ENCODE data around the gene CYP26B1. TPM values are rescaled to one million over a fixed set of nuclear protein-coding genes. Genes with fewer than 3 reads are reported as not detected.

Gene CYP26B1
- total and polyA plus RNA-seq, 3 donors from 2014 or later, result 31.6 to 86.2 (median 42.1) TPM

DNA sequence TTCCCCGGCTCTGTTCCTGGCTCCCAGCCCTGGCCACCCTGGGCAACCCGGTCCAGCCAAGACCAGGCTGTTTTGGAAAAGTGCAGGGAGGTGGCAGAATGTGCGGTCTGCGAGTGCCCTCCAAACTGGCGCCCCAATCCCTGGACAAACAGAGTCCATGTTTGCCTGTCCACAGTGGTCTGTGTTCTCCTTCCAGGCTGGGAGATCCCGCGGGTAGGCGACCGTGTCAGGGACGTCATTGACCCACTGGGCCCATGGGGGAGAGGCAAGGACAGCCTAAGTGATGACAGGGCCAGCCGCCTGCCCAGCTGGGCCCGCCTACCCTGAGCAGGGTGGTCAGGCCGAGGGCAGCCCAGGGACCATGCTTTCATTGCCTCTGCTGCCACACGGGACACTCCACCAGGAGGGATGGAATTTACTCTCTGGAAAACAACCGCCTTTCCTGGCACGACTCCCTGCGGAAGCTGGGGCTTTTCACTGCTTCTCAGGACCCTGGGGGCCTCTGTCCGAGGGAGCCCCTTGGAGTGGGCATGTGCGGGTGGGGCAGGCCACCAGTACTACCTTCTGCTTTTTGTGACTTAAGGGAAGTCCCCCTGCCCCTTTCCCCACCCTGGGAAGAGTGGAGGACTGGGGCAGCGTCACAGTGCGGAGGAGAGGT, 20.1 kb downstream of the CYP26B1 start:
- H3K27ac ChIP-seq, result no peak overlapping the region
- no peaks in the 10 kb centered on the region for H3K27me3 ChIP-seq
- peaks cover 11% of the 10 kb centered on the region for H3K4me1 ChIP-seq
- DNase-seq, result no peak
- H3K9me3 ChIP-seq, result no peaks in the 10 kb centered on the region
- H3K36me3 ChIP-seq (ENCODE audit: low read depth, missing control alignments), result no peaks in the 10 kb centered on the region
- intact Hi-C loops (cut with DNase I; ENCODE audit: low total_unique reads), result no loop called here
- TF ChIP-seq, protein P1, sequence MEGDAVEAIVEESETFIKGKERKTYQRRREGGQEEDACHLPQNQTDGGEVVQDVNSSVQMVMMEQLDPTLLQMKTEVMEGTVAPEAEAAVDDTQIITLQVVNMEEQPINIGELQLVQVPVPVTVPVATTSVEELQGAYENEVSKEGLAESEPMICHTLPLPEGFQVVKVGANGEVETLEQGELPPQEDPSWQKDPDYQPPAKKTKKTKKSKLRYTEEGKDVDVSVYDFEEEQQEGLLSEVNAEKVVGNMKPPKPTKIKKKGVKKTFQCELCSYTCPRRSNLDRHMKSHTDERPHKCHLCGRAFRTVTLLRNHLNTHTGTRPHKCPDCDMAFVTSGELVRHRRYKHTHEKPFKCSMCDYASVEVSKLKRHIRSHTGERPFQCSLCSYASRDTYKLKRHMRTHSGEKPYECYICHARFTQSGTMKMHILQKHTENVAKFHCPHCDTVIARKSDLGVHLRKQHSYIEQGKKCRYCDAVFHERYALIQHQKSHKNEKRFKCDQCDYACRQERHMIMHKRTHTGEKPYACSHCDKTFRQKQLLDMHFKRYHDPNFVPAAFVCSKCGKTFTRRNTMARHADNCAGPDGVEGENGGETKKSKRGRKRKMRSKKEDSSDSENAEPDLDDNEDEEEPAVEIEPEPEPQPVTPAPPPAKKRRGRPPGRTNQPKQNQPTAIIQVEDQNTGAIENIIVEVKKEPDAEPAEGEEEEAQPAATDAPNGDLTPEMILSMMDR (IDR thresholded peaks at IDR 0.05), result no peak
- no peak for TF ChIP-seq POLR2A (IDR thresholded peaks at IDR 0.05)
- WGBS, 2 donors, result 87 to 89% methylated on average over 9 to 21 of the region's 21 CpGs
- H3K4me3 ChIP-seq, result no peak overlapping the region

DNA sequence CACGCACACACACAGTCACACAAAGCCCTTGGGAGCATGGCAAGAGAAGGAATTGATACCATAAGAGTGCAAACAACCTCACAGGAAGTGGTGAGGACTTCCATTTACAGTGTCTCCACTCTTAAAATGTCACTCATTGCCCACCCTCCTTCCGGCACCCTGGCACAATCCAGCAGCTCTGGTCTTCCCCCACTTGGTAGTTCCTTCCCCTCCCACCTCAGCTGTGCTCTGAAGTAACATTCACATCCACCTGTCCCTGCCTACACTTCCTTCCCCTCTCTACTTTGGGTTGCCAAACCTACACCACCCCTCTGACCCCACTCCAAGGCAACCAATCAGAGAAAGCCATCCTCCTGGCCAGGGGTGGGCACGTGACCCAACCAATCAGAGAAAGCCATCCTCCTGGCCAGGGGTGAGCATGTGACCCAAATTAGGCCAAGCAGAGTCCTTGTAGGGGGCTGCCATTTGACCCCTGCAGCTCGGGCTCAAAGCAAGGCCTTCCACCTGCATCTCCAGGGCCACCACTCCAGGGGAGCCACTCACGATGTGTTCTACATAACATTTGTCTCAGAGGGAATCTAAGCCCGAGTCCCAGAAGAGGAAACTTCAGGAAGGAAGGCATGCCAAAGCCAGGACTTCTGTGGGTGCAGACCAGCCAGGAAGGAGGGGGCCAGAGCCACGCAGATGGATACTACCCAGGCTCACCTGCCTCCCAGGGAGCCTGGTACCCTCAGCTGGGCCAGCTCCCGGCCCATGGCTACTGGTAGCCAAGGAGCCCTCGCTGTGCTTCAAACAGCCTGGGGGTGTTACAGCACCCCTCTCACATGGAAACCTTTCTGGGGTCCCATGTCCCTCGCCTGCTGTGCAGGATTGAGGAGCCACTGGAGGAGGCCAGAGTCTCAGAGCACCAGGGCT, 21.2 kb downstream of the CYP26B1 start:
- DNase-seq, result no peak
- no peaks in the 10 kb centered on the region for H3K9me3 ChIP-seq
- peaks cover 10% of the 10 kb centered on the region for H3K4me1 ChIP-seq
- no peaks in the 10 kb centered on the region for H3K36me3 ChIP-seq (ENCODE audit: low read depth, missing control alignments)
- no peaks in the 10 kb centered on the region for H3K27me3 ChIP-seq
- TF ChIP-seq, protein P1 (IDR thresholded peaks at IDR 0.05), result no peak
- TF ChIP-seq POLR2A (IDR thresholded peaks at IDR 0.05), result no peak
- intact Hi-C loops (cut with DNase I; ENCODE audit: low total_unique reads), result no loop called here
- WGBS, 2 donors, result 81 to 90% methylated on average over 10 of the region's 10 CpGs
- H3K27ac ChIP-seq, result no peak overlapping the region
- H3K4me3 ChIP-seq, result no peak overlapping the region

DNA sequence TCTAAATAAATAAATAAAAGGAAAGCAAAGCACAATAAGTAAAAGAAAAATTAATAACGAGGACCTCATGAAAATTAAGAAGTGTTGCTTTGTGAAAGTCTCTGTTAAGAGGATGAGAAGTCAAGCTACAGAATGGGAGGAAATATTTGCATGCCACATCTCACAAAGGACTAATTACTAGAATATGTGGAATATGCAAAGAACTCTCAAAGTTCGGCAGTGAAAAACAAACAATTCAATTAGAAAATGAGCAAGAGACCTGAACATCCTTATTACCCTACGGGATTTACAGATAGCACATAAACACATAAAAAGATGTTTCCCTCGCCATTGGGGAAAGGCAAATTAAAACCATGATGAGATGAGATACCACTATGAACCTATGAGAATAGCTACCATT, 23.3 kb downstream of the CYP26B1 start:
- no peaks in the 10 kb centered on the region for H3K27me3 ChIP-seq
- DNase-seq, result no peak
- H3K4me3 ChIP-seq, result no peak overlapping the region
- H3K4me1 ChIP-seq, result no peaks in the 10 kb centered on the region
- intact Hi-C loops (cut with DNase I; ENCODE audit: low total_unique reads), result no loop called here
- WGBS, 2 donors, result 70 to 77% methylated on average over 4 of the region's 4 CpGs
- TF ChIP-seq, protein P1 (IDR thresholded peaks at IDR 0.05), result no peak
- no peaks in the 10 kb centered on the region for H3K9me3 ChIP-seq
- no peaks in the 10 kb centered on the region for H3K36me3 ChIP-seq (ENCODE audit: low read depth, missing control alignments)
- H3K27ac ChIP-seq, result no peak overlapping the region

DNA sequence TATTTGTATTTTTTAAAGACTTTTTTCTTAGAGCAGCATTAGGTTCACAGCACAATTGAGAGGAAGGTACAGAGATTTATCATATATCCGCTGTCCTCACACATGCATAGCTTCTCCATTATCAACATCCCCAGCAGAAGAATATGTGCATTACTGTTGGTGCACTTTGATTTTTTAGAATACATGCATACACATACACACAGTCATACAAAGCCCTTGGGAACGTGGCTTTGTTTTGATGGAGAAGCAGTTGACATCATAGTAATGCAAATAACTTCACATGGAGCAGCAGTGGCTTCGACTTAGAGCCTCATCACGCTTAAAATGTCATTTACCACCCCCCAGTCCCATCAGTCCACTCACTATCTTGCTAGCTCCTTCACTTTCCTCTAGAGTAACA, 26.5 kb downstream of the CYP26B1 start:
- Histone ChIP-seq H3K27me3 (no peaks in the 10 kb centered on the region), H3K4me1 (no peaks in the 10 kb centered on the region), H3K27ac (no peak overlapping the region), H3K4me3 (no peak overlapping the region), H3K36me3 (ENCODE audit: low read depth, missing control alignments) (no peaks in the 10 kb centered on the region), H3K9me3 (no peaks in the 10 kb centered on the region)
- intact Hi-C loops (cut with DNase I; ENCODE audit: low total_unique reads), result no loop called here
- TF ChIP-seq, protein P1 (IDR thresholded peaks at IDR 0.05), result no peak
- TF ChIP-seq POLR2A (IDR thresholded peaks at IDR 0.05), result no peak
- 91 to 95% methylated on average over 4 of the region's 4 CpGs for WGBS, 2 donors
- DNase-seq, result no peak

Measured in testis (tissue), 3 donors.